NCI-H2196 (cell line): ENCODE measurements around the gene TNIK.
A peak's percentile ranks its signal among the peaks of the same experiment; 100 is the strongest.

Experiments used
- DNase-seq: peaks from one replicate; lab custom pipeline; 2025; ENCODE audit not compliant: unreplicated experiment; lab: John Stamatoyannopoulos, UW

TNIK gene

GRCh38 chr3:171066206-171066605 lies 394.0 kb downstream of the TNIK start:
- no peak for DNase-seq

GRCh38 chr3:171065732-171066131 lies 394.5 kb downstream of the TNIK start:
- DNase-seq, result no peak

DNA sequence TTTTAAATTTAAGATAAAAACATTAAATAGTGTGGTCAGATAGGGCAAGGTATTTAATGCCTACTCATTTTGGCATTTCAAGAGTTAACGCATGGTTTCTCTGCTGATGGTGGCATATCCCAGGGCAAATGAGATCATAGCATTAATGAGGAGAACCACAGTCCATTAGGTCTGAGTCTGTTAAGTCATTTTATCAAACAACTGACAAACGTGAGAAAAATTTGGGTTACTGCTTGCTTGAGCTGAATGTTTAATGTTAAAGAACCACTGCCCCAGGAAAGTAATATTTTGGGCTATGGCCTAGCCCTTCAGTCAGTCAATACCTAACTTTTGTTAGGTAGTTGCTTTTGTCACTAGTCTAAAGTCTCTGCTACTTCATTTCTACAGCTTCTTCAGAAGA lies 395.7 kb downstream of the TNIK start:
- no peak for DNase-seq

DNA sequence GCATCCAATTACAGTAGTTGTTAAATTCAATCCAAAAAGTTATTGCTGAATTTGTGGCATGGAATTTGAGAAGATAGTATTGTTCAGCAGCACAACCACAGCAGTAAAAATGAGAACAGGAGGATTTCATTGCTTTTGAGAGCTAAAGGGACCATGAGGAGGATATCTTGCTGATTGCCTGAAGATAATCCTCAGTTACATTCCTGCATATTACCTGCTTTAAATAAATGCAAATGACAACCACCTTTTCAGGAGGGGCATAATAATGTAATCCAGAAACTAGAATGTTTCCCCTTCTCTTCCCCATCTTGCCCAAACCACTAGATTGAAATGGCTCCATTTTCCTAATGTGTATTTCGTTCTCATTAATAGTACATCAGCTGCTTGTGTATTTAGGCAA lies 398.5 kb downstream of the TNIK start:
- no peak for DNase-seq

GRCh38 chr3:171059978-171060377 lies 400.2 kb downstream of the TNIK start:
- no peak for DNase-seq

DNA sequence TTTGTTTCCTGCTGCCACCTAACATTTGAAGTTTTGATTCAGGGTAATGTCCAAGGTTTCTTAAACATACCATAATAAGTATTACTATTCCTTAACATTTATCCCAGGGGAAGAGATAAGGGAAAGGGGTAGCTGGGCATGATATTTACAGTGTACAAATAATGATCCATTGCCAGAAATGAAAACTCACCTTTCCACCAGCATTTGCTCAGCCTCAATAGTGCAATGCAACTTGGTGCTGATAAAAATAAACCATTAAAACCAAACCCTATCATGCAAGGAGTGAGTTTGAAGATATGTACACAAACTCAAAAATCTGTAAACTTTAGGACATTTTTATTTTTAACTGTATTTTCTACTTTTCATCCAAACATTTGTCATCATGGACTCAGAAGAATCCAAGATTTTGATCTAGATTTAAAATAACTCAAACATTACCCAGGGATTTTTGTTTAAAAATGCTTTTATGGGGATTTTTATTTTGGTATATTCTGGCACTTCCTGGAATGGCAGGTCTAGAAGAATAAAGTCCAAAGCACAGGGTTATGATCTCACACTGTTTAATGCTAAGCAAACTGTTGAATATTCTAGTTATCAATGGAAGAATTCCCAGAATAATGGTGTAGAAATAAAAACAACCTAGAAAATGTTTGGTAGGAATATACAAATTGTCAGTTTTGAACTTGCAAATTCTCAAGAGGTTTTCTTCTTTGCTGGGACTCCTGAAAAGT lies 401.2 kb downstream of the TNIK start:
- no peak for DNase-seq

DNA sequence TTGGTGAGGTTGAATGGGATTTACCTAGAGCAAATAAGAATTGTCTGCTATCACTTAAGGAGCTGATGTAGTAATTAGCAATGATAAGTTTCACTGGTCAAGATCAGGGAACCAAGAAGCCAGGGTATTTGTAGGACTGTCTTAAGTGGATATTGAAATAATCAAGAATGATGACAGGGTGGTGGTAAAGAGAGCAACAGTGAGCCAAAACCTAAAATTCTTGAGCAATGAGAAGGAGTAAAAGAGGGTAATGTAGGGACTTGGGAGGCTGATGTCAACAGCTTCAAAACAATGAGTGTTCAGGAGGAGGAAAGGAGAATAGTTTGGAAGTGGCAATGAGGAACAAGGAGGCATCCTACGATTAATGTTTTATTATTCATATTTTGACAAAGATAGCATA lies 402.1 kb downstream of the TNIK start:
- no peak for DNase-seq

- no peak for DNase-seq
Measured at GRCh38 chr3:171057072-171057471, 403.1 kb downstream of the TNIK start.

- DNase-seq, result no peak
Measured at GRCh38 chr3:171056528-171056927, 403.7 kb downstream of the TNIK start.

DNA sequence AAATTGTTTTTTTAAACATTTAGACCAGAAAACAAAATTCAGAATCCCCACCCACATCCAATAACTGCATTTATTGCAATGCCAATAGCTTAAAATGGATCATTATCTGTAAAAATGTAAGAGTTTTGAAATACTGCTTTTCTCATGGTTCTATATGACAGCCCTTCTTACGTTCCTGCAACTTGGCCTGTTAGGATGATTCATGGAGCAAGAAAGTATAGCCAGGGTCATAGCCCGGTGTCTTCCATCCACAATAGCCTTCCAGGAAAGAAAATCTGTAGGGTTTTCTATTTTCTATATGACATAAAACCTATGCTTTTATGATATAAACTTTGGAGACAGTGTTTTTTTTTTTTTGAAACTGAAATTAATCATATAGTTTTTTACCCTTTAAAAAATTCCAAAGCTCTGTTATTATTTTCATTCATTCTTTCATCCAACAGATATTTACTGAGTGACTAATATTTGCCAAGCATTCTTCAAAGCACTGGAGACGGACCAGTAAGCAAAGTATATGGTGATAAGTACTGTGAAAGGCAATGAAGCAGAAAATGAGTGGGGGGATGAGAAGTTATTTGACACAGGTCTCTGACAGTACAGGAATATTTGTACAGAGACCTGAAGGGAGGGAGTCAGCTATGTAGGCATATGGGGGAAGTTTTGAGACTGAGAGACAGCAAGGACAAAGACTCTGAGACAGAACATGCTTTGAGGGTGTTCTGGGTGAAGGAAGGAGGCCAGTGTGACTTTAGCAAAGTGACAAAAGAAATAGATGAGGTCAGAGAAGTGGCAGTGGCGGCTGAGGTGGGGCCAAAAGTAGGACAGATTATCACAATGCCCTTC lies 404.6 kb downstream of the TNIK start:
- peak; percentile 17 for DNase-seq

DNA sequence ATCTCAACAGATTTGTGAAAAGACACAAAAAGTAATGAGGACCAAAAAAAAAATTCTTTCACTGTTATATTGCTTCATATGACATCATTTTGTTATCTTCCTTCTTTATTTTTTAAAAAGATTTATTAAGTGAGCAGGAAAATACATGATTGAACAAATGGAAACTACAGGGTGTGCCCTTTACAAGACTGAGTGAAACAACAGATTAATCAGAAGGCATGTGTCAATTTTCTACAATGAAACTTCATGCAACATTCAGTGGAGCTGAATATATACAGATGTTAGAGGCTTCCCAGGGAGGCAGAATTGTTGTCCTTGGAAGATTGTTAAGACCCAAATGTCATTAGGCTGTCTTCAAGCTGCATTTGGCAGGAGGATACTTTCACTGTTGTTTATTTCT lies 405.3 kb downstream of the TNIK start:
- no peak for DNase-seq

DNA sequence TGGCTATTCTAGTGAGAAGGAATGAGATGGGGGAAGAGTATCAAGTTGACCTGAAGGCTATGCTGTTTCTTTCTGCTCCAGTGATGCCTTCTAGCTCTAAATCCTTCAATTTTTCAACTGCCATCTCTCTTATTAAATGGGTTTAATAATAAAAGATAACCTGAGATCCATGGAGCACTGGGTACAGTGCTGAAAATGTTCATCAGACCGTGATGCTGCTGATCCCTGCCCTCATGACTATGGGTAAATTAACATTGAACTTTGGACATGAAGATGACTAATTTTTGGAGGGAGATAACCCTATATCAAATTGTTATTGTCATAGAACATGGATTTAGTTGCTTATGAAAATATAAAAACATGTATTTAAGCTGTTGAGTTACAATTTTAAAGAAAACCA lies 406.0 kb downstream of the TNIK start:
- DNase-seq, result no peak

DNA sequence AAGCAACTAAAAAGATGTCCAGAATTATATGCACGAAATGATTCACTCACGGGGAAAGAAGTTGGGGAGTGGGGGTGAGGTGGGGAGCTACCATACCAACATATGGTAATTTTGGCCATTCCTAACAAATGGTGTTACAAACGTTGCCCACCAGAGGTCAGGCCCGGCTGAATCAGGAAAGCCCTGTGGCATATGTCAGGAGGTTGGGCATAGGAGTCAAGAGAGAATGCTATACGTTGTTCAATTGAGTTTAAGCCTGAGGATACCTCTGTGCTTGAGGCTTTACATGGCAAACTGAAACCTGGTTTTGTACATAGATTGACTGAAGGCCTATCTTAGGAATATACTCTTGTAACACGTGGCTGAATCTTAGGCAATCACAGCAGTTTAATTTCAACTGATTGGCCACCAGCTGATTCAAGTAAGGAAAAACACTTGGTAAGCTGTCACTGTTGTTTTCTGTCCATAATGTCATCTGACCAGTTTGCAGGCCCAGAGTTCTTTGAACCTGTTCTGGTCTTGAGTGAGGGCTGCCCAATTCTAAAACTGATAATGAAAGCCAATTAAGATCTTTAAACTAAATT lies 410.3 kb downstream of the TNIK start:
- peak; percentile 60 for DNase-seq

DNA sequence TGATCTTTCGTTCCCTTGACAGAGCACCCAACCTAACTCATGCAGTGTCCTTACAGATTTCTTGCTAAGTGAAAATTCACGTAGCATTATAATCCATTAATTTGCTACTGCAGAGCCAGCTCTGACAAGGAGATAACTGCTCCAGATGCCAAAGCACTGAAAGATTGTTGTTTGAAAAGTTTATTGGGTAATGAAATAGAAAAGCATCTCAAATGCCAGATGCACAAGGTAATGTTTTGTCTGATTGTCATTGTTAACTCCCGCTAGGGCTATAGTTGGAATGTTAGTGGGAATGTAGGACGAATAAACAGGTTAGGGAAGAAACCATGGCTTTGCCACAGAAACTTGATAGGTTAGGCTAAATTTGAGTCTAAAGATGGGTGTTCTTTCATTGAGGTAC lies 413.4 kb downstream of the TNIK start:
- DNase-seq, result no peak

DNA sequence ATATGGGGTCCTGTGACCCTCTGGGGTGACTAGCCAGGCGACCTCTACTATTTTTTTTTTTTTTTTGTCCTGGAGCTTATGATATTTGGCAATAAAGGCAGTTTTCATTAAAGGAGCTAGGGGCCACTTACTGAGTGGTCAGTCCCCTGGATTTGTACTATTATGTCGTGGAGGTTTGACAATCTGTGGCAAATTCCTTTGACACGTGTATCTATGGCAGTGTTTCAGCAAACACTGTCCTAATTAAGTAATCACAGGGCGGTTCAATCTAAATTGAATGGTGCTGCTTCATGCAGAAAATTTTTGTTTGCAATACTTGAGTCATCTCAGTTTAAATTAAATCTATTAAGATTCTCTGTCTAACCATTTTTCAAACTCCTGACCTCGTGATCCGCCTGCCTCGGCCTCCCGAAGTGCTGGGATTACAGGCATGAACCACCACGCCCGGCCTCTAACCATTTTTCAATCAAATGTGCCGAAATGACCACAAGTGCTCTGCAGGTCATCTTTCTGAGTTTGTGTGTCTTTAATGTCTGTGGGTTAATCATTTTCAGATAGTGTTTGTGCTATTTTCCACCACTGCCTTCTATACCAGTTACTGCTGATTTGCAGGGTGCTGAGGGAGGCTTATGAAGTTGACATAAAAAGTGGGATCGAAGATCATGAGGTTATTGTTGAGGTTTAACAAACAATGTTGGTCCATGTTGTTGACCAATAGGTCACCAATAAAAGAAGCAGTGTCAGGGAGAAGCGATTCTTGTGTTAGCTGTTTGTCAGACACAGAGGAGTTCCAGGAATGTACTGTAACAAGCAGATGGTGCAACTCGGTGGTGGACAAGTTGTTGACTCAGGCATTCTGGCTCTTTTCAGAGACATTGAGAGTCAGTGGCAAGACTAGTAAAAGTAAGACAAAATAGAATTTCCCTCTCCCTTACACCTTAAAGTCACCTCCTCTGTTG lies 415.1 kb downstream of the TNIK start:
- DNase-seq, result no peak

GRCh38 chr3:171044384-171044783 lies 415.8 kb downstream of the TNIK start:
- no peak for DNase-seq

DNA sequence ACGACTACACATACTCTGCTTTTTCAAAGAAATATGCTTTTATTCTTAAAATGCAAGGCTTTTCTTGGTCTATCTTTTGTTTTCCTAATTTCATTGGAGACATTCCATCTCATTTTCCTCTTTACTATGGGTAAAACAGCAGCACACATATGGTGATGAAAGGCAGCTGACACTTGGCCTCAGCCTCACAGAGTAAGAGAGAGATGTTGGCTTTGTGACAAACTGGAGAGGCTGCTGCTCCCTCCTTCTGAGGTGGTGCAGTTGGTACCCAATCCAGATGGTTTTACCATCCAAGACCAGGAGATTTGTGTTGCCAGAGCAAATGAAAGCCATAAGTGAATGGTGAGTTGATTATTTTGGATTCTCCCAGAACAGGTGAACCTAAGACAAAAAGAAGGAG lies 420.5 kb downstream of the TNIK start:
- peak; percentile 7 for DNase-seq

GRCh38 chr3:171038342-171038741 lies 421.9 kb downstream of the TNIK start:
- DNase-seq, result peak; percentile 8

DNA sequence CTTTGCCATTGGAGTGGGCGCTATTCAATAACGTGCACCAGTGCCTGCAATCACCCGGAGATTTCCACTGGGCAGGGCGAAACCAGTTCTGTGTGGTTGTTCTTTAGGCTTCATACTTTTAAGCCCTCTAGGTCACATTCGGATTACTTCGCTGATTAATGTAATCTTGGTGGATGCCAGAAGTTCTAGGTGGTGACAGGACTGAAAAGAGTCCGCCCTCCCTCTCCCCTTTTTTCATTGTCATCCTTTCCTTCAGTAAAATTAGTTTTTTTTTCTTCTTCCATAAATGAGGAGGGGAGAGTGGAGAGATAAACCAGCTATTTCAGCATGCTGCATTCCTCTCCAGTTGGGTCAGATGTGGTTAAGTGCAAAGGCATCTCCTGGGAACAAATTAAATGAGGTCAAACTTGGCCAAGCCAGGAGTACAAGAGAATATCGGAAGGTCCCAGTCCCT lies 431.4 kb downstream of the TNIK start:
- no peak for DNase-seq

DNA sequence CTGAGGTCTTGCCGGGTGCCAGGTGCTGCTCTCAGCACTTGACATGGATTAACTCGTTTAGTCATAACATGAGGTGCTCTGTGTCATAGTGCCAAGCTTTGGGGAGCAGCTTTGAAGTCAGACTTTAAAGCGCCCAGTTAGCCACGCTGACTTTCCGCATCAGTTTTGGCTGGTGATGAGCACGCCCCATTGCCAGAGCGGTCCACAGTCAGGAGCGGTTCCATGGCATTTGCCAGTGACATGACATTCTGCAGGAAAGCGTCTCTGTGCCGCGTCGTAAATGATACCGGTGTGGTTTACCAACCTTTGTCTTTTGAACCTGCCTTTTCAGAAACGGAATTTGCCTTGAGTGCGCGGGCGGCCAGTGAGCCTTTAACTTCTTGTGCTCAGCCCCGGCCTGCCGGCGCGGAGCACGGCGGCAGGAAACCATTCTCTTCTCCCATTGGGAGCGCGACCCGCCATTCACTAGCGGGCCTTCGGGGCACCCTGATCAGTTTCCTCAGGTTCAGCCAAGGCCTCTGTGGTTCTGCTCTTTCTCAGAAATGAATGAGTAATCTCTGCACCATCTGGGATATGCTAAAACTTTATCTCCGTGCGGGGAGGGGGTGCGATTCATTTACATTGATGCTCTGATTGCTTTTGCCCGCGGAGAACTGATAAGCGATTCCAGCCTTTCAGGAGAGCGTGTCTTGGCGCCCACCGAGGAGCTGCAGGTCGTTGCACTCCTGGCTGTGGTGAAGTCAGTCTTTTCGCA lies 432.0 kb downstream of the TNIK start:
- DNase-seq, result no peak
